ENCODE results near the gene TTC4. TPM values are rescaled to one million over a fixed set of nuclear protein-coding genes. Genes with fewer than 3 reads are reported as not detected.

Gene TTC4
- total RNA-seq, 4 donors from 2014 or later, result 16.7 to 59.9 (median 18.2) TPM

GRCh38 chr1:54710434-54710833, 5.2 kb upstream of the TTC4 start:
- no peaks in the 10 kb centered on the region for H3K27me3 ChIP-seq
- 84% methylated on average over 3 of the region's 3 CpGs for WGBS

GRCh38 chr1:54710841-54711240, 4.8 kb upstream of the TTC4 start:
- TF ChIP-seq POLR2AphosphoS5 (IDR thresholded peaks at IDR 0.05) (no peak), POLR2A (IDR thresholded peaks at IDR 0.05) (no peak), EP300 (IDR thresholded peaks at IDR 0.05) (no peak)
- H3K27me3 ChIP-seq, result no peaks in the 10 kb centered on the region
- no peak overlapping the region for H3K4me3 ChIP-seq
- DNase-seq (ENCODE audit: low spot score in 2 of 2), result no peak
- WGBS, result 91% methylated on average over 6 of the region's 6 CpGs
- no peaks in the 10 kb centered on the region for H3K36me3 ChIP-seq
- no peaks in the 10 kb centered on the region for H3K9me3 ChIP-seq
- peaks cover 6% of the 10 kb centered on the region for H3K4me1 ChIP-seq
- H3K27ac ChIP-seq, result no peak overlapping the region

More at GRCh38 chr1:54710434-54710833, 5.2 kb upstream of the TTC4 start:
- Histone ChIP-seq H3K36me3 (no peaks in the 10 kb centered on the region), H3K4me1 (peaks cover 5% of the 10 kb centered on the region), H3K27ac (no peak overlapping the region), H3K4me3 (no peak overlapping the region), H3K9me3 (no peaks in the 10 kb centered on the region)
- no peak for DNase-seq (ENCODE audit: low spot score in 2 of 2)
- TF ChIP-seq POLR2AphosphoS5 (IDR thresholded peaks at IDR 0.05) (no peak), CTCF (IDR thresholded peaks at IDR 0.05) (no peak), EP300 (IDR thresholded peaks at IDR 0.05) (no peak), POLR2A (IDR thresholded peaks at IDR 0.05) (no peak)

GRCh38 chr1:54711536-54711935, 4.1 kb upstream of the TTC4 start:
- Histone ChIP-seq H3K9me3 (no peaks in the 10 kb centered on the region), H3K4me1 (peaks cover 10% of the 10 kb centered on the region), H3K4me3 (no peak overlapping the region), H3K36me3 (no peaks in the 10 kb centered on the region), H3K27me3 (no peaks in the 10 kb centered on the region), H3K27ac (no peak overlapping the region)
- TF ChIP-seq CTCF (IDR thresholded peaks at IDR 0.05), result no peak
- no peak for TF ChIP-seq EP300 (IDR thresholded peaks at IDR 0.05)
- no peak for TF ChIP-seq POLR2A (IDR thresholded peaks at IDR 0.05)
- no peak for TF ChIP-seq POLR2AphosphoS5 (IDR thresholded peaks at IDR 0.05)
- DNase-seq (ENCODE audit: low spot score in 2 of 2), result no peak
- 93% methylated on average over 10 of the region's 10 CpGs for WGBS

- WGBS, result 79% methylated on average over 4 of the region's 7 CpGs
- Histone ChIP-seq H3K9me3 (no peaks in the 10 kb centered on the region), H3K4me1 (peaks cover 20% of the 10 kb centered on the region), H3K27ac (no peak overlapping the region), H3K36me3 (peaks cover 19% of the 10 kb centered on the region), H3K27me3 (no peaks in the 10 kb centered on the region), H3K4me3 (peak overlapping the region; percentile 95)
- TF ChIP-seq EP300 (IDR thresholded peaks at IDR 0.05), result no peak
- no peak for DNase-seq (ENCODE audit: low spot score in 2 of 2)
These were observed 674 bp upstream of the TTC4 start for GRCh38 chr1:54714881-54715492.

- H3K27ac ChIP-seq, result peak overlapping the region; percentile 85
- peak overlapping the region; percentile 95 for H3K4me3 ChIP-seq
- TF ChIP-seq CTCF (IDR thresholded peaks at IDR 0.05) (no peak), POLR2A (IDR thresholded peaks at IDR 0.05) (no peak), POLR2AphosphoS5 (IDR thresholded peaks at IDR 0.05) (no peak), EP300 (IDR thresholded peaks at IDR 0.05) (no peak)
- H3K9me3 ChIP-seq, result no peaks in the 10 kb centered on the region
- no peak for DNase-seq (ENCODE audit: low spot score in 2 of 2)
- peaks cover 20% of the 10 kb centered on the region for H3K4me1 ChIP-seq
- no peaks in the 10 kb centered on the region for H3K27me3 ChIP-seq
- 42% methylated on average over 8 of the region's 8 CpGs for WGBS
- H3K36me3 ChIP-seq, result peaks cover 31% of the 10 kb centered on the region
These were observed 812 bp downstream of the TTC4 start for GRCh38 chr1:54716299-54717047.

- H3K4me1 ChIP-seq, result peaks cover 9% of the 10 kb centered on the region
- H3K4me3 ChIP-seq, result no peak overlapping the region
- H3K27me3 ChIP-seq, result no peaks in the 10 kb centered on the region
- no peak for TF ChIP-seq POLR2A (IDR thresholded peaks at IDR 0.05)
- no peak for TF ChIP-seq POLR2AphosphoS5 (IDR thresholded peaks at IDR 0.05)
- TF ChIP-seq CTCF (IDR thresholded peaks at IDR 0.05), result no peak
- no peak for TF ChIP-seq EP300 (IDR thresholded peaks at IDR 0.05)
- peaks cover 79% of the 10 kb centered on the region for H3K36me3 ChIP-seq
- H3K27ac ChIP-seq, result no peak overlapping the region
- DNase-seq (ENCODE audit: low spot score in 2 of 2), result no peak
- H3K9me3 ChIP-seq, result no peaks in the 10 kb centered on the region
These were observed 6.1 kb downstream of the TTC4 start for GRCh38 chr1:54721719-54722118.

All from suprapubic skin (tissue), 4 donors.